HG03520 (cell line): ENCODE measurements around the gene GOLGA8K.
"Not testable (repeated sequence)": the region's sequence is repeated elsewhere in the genome, so short reads cannot be mapped to it uniquely, and the experiment has no call there.

Experiments used
- ATAC-seq: cut with Tn5 transposase; IDR thresholded peaks from one replicate; pipeline ENCODE4 v1.9.1; 2021; ENCODE audit warnings: mild to moderate bottlenecking, moderate library complexity; ENCODE audit not compliant: unreplicated experiment

The GOLGA8K gene, protein sequence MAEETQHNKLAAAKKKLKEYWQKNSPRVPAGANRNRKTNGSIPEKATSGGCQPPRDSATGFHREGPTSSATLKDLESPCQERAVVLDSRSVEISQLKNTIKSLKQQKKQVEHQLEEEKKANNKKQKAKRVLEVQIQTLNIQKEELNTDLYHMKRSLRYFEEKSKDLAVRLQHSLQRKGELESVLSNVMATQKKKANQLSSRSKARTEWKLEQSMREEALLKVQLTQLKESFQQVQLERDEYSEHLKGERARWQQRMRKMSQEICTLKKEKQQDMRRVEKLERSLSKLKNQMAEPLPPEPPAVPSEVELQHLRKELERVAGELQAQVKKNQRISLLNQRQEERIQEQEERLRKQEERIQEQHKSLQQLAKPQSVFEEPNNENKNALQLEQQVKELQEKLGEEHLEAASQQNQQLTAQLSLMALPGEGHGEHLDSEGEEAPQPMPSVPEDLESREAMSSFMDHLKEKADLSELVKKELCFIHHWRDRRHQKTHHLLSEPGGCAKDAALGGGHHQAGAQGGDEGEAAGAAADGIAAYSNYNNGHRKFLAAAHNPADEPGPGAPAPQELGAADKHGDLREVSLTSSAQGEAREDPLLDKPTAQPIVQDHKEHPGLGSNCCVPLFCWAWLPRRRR

DNA sequence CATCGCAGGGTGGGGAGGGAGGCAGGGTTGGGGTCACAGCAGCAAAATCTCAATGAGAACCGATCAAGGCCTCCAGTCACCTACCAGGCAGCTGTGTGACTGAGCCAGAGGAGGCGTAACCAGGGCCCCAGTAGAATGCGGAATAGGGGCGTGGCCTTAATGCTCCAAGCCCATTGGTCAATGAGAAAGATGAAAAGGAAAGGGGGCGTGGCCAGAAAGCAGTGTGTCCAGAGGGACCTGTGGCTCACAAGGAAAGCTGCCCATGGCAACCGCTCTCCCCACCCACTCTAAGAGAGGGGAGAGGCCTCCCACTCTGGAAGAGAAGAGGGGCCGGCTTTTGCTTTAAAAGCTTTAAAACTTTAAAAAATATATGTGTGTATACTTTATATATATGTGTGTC lies at the start of gene GOLGA8K:
Gene GOLGA8K (minus strand): TSS at position 101 of the 400 bp plus-strand sequence. CDS start 98 bp downstream, at position 3.
- not testable (repeated sequence) for ATAC-seq

DNA sequence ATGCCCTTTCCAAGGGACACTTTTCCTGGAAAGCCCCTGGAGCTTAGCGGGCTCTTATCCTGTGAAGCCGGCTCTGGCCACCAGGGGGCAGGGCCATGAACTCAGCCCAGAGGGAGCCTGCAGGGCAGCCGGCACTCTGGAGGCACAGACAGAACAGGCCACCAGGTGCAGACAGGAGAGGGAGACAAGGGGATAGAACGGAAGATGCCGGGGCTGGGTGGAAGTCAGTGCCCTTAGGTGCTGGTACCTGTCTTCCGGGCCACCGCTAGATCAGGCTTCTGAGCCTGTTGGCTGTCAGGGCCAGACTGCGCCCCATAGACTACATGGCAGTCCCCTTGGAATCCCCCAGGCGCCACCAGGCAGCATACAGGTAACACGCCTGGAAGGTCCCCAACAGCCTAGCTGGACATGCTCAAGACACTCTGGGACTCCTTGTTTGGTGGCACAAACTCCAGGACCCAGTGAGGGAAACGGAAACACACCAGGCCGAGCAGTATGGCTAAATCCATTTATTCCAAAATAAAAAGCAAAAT lies 37.4 kb upstream of the GOLGA8K start:
- ATAC-seq = not testable (repeated sequence)

DNA sequence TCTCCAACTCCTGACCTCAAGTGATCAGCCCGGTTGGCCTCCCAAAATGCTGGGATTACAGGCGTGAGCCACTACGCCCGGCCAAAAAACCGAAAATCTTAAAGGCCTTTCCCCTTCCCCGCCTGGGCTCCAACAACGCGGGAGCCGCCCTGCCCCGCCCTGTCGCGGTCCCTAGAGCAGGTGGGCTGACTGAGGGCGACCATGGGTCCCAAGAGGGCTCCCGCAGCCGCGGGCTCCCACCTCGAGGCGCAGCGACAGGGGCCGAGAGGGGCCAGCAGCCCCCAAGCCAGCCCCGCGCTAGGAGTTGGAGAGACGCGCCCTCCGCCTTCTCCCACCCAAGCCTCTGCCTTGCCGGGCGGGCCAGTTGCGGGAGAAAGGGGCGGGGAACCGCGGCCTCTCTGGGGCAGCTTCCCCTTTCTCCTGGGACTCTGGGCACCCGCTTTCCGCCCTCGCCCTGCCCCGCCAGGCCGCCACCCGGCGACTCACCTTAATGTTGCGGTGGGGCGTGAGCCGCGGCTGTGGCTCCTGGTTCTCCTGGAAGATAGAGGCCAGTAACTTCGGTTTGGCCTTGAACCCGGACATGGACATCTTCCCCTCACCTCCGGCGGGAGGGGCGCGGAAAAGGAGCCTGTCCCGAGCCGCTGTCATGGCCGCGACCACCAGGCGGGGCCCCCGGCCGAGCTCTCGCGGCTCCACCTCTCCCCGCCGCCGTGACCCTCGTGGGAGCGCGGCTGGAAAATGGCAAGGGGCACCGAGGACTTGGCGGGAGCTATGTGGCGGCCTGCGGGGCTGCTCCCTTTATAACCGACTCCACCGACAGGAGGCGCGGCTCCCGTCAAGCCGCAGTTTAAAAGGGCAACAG lies 31.2 kb upstream of the GOLGA8K start:
- not testable (repeated sequence) for ATAC-seq

DNA sequence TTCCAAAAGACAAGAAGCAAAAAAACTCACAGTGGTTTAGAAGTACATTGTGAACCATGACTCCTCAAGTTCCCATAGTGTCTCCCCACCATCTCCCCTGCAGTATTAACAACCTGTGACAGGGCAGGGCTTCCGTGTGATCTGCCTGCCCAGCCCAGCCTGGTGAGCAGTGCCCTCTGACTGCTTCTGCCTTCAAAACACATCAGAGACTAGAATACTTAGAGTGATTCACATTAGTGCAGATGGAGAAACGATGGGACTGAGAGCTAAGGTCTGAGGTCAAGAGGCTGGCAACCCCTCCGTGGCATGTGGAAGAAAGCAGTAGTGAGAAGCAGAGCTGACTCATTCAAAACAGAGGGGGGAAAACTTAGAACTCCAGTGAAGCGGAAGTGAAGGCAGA lies 24.5 kb upstream of the GOLGA8K start:
- not testable (repeated sequence) for ATAC-seq

DNA sequence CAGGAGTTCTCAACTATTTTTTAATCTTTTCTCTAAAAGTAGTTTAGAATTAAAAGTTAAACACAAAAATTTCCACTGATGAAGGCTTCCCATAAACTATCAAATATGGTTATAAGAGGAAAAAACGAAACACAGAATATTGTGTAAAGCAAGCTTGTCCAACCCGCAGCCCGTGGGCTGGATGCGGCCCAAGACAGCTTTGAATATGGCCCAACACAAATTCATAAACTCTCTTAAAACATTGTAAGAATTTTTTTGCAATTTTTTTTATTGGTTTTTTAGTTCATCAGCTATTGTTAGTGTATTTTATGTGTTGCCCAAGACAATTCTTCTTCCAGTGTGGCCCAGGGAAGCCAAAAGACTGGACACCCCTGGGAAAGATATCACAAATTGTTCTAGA lies 23.4 kb upstream of the GOLGA8K start:
- not testable (repeated sequence) for ATAC-seq

DNA sequence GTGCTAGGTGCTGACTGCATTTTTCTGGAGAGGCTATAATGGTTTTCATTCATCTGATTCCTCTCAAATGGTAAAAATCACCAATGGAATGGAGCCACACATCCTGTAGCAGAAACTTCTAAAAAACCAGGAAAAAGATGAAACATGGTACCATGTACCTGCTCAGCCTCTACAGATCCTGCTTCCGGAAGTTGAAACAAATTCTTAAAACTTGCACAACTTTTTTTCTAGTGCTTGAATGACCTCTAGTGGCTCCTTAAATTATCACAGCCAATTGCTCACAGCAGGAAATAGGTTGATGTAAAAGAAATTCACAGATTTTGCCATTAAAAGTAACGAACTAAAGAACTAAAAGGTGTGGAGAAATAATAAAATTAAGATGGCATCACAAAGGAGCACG lies 4.8 kb upstream of the GOLGA8K start:
- ATAC-seq = not testable (repeated sequence)

DNA sequence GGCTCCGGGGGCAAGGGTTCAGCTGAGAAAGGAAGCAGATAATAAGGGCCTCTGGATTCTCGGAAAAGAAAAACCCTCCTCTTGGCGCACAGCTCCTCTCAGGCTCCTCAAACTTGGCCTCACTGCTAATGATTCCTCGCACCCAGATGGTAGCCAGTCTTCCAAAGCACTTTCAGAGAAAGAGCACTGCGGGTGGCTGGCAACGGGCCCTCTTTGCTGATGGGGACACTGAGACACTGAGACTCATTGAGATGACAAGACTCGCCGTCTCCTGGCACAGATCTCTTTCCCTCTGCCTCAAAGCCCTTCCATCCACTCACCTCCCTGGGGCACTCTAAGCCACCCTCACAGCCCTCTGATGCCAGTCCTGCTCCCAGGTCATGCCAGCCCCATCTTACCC lies 6.6 kb downstream of the GOLGA8K start:
- not testable (repeated sequence) for ATAC-seq

DNA sequence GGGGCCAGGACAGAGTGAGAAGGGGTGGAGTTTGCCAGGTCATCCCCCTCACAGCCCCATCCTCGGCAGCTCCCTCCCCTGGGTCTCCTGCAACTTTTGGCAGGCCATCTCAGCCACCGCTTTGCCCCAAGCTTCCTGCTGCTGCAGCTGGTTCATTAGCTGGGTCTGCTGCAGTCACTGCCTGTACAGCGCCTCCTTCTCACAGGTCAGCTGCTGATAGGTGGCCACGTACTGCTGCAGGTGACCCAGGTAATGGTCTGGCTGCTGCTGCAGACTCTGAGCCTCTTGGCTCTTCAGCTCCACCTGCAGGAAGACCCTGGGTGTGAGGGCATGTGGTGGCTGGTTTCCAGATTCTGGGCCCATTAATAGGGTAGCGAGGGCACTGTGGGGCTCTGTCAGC lies 8.3 kb downstream of the GOLGA8K start:
- not testable (repeated sequence) for ATAC-seq

DNA sequence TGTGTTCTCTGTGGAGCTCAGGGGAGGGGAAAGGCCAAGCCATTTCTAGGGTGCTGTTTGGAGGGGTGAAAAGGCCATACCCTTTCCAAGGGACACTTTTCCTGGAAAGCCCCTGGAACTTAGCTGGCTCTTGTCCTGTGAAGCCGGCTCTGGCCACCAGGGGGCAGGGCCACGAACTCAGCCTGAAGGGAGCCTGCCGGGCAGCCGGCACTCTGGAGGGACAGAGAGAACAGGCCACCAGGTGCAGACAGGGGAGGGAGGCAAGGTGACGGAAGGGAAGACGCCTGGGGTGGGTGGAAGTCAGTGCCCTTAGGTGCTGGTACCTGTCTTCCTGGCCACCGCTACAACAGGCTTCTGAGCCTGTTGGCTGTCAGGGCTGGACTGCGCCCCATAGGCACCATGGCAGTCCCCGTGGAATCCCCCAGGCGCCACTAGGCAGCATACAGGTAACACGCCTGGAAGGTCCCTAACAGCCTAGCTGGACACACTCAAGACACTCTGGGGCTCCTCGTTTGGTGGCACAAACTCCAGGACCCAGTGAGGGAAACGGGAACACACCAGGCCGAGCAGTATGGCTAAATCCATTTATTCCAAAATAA lies 14.9 kb downstream of the GOLGA8K start:
- not testable (repeated sequence) for ATAC-seq

DNA sequence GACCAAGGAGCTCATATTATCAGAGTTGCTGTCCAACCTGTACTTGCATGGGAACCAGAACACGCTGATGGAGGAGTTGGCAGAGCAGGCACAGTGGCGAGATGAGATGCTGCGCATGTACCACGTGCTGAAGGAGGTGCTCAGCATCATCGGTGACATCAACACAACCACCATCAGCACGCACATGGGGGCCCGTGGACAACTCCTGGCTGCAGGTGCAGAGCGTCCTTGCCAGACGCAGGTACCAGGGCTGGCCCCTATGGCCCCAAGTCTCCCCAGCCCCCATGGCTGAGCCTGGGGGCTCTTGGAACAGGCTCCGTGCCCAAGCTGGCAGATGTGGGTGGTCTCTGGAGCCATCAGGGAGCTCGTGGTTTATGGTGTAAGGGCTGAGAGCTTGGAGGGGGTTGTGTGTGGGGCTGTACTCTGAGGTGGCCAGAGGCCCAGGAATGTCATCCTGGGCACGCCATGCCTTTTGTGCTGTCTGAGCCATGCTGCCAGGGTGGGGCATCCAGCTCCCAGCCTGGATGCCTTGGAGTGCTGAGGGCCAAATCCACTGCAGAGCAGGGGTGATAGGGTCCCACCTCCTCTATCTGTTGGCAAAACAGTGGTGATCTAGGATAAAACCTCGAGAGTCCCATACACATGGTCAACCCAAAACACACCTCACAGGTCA lies 17.1 kb downstream of the GOLGA8K start:
- not testable (repeated sequence) for ATAC-seq

DNA sequence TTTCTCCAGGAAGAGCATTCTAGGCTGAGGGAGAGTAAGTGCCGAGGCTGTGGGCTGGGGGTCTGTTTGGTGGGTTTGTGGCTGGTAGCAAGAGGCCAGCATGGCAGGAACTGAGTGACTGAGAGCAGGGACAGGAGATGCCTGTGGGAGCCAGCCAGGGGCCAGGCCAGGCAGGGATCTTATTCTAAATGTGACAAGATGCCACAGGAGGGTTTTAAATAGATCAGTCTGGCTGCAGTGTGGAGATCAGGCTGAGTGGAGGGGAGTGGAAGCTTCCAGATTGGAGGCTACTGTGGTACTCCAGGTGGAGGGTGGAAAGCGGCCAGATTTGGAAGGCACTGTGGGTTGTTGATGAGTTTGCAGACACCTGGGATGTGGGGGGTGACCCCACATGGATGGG lies 28.9 kb downstream of the GOLGA8K start:
- not testable (repeated sequence) for ATAC-seq

DNA sequence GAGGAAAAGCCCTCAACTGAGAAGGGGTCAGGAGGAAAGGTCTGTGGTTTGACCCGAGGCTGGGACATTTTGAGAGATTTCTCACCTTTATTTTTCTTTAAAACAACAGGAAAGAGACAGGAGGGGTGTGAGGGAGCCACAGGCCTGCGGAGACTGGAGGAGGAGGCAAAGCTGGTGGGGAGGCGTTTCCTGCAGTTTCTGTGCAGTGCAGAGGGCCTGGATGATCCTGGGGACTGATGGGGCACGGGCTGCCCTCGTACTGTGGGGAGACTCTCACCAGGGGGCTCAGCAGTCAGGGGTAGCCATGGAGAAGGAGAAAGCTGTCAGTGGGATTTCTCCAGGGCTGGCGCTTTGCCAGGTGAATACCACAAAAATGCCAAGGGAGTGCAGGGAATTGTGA lies 29.4 kb downstream of the GOLGA8K start:
- ATAC-seq = not testable (repeated sequence)

DNA sequence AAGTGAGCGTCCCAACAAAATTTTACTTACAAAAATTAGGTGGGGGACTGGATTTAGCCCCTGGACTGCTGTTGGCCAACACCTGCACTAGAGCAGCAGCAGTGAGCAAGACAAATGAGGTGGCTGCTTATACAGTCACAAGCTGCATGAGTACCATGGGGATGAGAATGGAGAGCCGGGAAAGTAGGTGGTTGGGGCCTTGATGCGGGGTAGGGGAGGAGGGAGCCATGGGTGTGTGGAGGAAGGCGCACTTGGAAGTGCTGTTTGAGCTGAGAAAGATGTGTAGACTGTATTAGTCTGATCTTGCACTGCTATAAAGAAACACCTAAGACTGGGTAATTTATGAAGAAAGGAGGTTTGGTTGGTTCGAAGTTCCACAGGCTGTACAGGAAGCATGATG lies 31.0 kb downstream of the GOLGA8K start:
- ATAC-seq = not testable (repeated sequence)

DNA sequence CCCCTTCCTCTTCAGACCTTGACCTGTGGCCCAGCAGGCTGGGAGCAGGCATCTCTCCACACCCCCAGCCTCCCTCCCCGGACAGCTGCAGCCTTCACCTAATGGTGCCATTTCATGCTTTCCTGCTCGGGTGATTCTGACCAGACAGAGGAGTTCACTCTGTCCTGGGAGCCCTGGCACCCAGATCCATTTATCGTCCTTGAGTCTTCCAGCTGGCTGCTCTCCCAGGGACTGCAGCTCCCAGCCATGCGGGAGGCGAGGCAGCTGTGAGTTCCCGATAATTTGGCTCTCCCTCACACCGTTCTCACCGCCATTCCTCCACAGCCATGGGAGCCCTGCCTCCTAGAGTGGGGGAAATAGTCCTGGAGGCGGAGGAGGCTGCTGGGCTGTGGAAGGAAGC lies 32.6 kb downstream of the GOLGA8K start:
- not testable (repeated sequence) for ATAC-seq

DNA sequence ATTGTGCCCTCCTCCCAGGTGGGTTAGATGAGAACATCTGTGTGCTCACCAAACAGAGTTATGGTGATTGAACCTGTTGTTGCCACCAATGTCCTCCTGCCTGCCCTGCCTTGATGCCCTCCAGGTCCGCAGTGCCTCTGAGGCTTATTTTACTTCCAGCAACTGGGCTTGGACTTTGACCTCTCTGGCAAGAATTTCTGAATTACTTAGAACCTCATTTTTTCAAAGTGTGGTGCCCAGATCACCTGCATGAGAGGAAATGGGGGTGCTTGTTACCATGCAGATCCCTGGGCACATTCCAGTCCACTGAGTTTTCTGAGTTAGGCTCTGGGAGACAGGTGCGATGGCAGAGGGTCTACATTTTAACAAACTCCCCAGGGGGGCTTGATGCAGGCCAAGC lies 33.0 kb downstream of the GOLGA8K start:
- not testable (repeated sequence) for ATAC-seq

DNA sequence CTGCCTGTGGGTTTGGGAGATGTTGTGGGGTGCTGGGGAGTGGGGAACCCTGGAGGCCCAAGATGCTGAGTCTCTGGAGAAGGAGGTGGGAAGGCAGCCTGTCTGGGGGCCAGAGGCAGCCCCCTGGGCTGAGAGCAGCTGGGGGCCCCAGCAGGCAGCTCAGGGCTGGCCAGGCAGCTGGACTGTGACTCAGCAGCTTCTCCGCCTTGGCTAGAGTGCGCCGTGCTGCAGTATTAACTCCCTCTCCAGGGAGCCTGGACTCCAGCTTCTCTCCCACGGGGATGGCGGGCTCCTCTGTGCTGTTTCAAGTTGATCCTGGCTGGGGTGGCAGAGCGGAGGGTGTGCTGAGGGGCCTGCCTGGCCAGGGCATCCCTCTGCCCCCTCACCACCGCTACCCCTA lies 36.6 kb downstream of the GOLGA8K start:
- not testable (repeated sequence) for ATAC-seq

DNA sequence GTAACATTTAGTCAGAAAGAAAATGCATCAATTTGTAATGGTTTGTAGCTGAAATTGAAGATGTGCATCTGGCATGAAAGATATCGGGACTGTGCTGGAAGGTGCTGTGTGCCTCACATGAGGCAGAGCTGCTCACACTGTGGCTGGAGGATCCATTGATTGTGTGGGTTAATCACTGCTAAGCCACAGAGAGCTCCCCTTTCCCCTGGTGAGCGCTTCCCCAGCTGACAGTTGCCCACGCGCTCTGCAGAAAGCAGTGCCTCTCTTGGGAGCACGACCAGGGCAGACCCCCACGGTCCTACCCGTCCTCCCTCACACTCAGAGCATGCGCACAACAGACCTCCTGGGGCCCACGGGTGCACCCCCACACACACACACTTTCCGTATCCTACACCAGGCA lies 37.1 kb downstream of the GOLGA8K start:
- not testable (repeated sequence) for ATAC-seq

DNA sequence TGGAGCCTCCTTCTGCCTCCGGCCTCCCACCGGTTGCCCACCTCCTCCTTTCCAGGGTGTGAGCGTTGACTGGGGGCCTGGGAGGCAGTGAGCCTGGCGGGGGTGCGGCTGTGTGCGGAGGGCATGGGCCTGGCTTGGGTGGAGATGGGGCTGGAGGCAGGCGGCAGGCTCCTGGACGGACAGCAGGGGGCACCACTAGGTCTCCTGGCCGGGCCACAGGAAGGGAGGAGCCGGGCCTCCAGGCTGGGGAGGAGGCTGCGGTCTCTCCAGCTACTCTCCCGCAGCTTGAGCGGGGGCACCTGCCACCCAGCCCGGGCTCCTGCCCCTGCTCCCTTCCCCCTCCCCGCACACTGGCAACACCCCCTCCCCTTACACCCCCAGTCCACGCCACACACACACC lies 38.1 kb downstream of the GOLGA8K start:
- not testable (repeated sequence) for ATAC-seq

DNA sequence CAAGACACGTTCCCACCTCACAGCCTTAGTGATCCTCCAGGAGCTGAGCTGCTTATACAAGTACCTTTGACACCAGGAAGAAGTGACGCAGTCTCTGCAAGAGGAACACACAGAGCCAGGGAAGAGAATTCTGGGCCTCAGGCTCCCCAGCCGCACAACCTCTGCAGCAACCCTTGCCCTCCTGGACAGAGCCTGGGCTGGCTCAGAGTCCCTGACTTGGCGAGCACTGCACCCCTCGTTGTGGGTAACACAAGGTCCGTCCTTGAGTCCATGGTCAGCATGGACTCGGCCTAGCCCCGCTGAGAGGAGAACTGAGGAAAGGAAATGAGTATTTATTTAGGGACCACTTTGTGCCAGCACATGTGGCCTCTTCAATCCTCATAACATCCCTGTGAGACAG lies 39.6 kb downstream of the GOLGA8K start:
- ATAC-seq = not testable (repeated sequence)

DNA sequence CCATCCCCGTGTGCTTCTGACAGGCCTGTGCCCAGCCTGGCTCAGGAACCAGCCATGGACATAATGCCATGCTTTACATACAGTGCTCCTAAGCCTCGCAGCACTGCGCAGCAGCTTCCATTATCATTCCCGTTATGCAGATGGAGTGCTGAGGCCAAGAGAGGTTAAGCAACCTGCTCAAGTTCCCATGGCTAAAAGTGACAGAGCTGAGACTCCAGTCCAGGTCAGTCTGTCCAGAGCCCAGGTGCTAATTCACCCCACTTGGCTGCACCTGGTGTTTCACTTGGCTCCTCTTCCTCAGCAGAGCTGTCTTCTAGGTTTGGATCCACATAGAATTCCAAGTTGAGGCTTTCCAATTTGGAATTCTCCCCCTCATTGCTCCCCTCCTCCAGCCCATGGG lies 41.4 kb downstream of the GOLGA8K start:
- ATAC-seq = not testable (repeated sequence)
